Left hindlimb (tissue), 1 donor: ENCODE results near the gene SULT1A2.
"Not testable (repeated sequence)": the region's sequence is repeated elsewhere in the genome, so short reads cannot be mapped to it uniquely, and the experiment has no call there.

Experiments used
- DNase-seq: peaks from one replicate; pipeline ENCODE4 v3.0.0-alpha.2; 2018

The SULT1A2 gene

DNA sequence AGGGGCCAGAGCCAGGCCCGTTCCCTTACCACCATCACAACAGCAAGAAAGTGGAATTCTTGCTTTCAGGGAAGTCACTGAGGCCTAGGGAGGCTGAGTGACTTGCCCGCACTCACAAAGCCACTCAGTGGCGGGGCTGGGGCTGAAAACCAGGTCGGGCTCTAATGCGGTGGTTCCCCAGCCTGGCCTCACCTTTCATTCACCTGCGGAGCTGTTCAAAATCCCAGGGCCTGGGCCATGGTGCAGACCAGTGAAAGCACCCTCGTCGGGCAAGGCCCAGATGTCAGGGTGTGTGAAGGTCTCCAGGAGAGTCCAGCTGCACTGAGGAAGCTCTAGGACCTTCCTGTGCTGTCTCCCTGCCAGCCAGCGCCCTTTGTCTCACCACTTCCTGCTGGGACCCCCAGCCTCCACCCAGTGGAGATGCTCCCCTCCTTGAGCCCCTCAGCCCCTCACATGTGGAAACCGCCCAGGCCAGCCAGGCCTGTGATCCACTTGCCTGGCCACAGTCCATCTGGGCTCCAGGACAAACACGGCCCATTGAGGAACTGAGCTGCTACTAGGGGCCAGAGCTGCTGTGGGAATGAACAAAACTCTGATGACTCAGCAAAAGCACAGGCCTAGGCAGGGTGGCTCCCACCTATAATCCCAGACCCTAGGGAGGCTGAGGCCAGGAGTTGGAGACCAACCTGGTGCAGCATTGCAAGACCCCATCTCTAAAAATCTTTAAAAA lies 12.2 kb upstream of the SULT1A2 start:
- DNase-seq, result not testable (repeated sequence)

- DNase-seq, result not testable (repeated sequence)
Observed at GRCh38 chr16:28608496-28608808, 11.6 kb upstream of the SULT1A2 start.

DNA sequence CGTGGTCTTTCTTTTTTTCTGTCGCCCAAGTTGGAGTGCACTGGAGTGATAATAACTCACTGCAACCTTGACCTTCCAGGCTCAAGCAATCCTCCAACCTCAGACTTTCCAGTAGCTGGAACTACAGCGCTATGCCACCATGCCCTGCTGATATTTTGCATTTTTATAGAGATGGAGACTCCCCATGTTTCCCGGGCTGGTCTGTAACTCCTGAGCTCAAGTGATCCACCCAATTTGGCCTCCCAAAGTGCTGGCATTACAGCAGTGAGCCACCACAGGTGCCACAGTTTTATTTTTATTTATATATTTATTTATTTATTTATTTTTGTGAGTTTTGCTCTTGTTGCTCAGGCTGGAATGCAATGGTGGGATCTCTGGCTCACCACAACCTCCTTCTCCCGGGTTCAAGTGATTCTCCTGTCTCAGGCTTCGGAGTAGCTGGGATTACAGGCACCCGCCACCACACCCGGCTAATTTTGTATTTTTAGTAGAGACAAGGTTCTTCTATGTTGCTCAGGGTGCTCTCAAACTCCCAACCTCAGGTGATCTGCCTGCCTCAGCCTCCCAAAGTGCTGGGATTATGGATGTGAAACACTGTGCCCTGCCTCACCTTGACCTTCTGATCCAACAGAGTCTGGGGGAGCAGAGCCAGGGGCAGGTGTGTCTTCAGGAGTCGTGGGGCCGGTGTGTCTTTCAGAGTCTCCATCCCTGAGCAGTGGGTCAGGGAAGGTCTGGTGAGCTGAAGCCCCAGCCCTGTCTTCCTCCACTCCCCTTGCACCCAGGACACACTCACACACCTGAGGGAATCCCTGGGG lies 11.0 kb upstream of the SULT1A2 start:
- DNase-seq, result not testable (repeated sequence)

- DNase-seq, result no peak
Observed at GRCh38 chr16:28607116-28607623, 10.3 kb upstream of the SULT1A2 start.

GRCh38 chr16:28606291-28607115 lies 9.7 kb upstream of the SULT1A2 start:
- no peak for DNase-seq

- DNase-seq, result no peak
Observed at GRCh38 chr16:28604186-28604565, 7.3 kb upstream of the SULT1A2 start.

GRCh38 chr16:28603381-28604185 lies 6.7 kb upstream of the SULT1A2 start:
- no peak for DNase-seq

DNA sequence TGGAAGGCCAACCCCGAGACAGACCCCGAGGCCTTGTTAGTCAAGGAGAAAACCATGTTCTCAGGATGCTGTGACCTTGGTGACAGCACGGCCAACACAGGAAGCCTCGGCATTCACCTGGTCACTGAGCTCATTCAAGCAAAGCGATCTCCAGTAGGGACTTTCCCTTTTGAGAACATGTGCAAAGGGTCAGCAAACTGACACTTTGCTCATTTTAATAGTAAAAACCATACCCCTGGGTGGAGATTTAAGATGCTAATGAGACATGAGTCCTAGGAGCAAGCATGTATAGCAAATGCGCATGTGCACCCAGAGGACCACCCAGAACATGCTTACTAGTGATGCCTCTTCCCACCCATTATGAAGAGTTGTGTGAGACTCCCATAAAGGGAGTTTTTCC lies 5.7 kb upstream of the SULT1A2 start:
- no peak for DNase-seq

DNA sequence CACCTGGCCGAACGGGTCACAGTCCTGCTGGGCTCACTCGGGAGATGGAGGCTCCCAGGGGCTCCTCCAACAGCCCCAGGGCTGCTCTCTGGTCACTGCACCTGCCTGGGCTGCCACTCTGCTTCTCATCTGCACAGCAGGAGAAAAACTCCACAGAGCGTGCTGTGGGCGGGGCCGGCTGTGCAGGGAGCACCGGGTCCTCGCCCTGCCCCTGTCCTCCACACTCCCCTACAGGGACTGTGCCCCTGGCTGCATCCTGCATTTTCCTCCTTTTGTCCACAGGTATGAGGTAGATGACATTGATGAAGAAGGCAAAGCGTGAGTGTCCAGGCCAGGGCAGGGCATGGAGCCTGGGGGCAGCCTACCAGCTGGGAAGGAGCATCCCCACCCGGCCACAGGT lies 5.2 kb upstream of the SULT1A2 start:
- not testable (repeated sequence) for DNase-seq

- DNase-seq, result not testable (repeated sequence)
Observed at GRCh38 chr16:28601589-28601988, 4.7 kb upstream of the SULT1A2 start.

- DNase-seq, result not testable (repeated sequence)
Observed at GRCh38 chr16:28600965-28601364, 4.1 kb upstream of the SULT1A2 start.

GRCh38 chr16:28599377-28600285 lies 2.8 kb upstream of the SULT1A2 start:
- not testable (repeated sequence) for DNase-seq

DNA sequence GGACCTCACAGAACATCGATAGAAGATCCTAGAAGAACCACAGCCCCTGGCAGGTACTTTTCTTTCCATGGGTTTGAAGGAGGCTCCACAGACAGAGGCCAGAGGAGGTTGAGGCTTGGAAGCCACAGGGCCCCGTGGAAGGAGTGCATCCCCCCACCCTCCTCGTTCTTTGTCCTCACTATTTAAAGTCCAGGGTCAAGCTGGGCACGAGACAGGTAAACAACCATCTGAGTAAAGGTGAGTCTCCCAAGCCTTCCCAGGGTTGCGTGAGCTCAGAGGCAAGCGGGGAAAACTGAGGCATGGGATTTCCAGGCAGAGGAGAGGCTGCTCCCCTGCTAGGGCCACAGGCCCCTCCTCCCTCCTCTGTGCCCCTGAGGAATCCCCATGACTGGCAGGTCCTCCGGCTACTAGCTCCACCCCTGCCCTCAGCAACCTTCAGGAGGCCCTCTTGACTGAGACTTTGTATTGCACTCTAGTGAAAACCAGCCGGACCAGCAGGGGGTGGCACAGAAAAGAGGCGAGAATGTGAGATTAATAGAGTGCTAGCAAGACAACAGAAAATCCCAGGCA lies 927 bp upstream of the SULT1A2 start:
- no peak for DNase-seq

DNA sequence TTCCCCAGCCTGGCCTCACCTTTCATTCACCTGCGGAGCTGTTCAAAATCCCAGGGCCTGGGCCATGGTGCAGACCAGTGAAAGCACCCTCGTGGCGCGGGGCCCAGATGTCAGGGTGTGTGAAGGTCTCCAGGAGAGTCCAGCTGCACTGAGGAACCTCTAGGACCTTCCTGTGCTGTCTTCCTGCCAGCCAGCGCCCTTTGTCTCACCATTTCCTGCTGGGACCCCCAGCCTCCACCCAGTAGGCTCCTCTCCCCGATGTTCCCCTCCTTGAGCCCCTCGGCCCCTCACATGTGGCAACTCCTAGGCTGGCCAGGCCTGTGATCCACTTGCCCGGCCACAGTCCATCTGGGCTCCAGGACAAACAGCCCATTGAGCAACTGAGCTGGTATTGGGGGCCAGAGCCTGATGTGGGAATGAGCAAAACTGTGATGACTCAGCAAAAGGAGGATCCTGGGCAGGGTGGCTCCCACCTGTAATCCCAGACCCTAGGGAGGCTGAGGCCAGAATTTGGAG lies 677 bp downstream of the SULT1A2 start:
- DNase-seq, result no peak

GRCh38 chr16:28595451-28595850 lies 1.4 kb downstream of the SULT1A2 start:
- not testable (repeated sequence) for DNase-seq

DNA sequence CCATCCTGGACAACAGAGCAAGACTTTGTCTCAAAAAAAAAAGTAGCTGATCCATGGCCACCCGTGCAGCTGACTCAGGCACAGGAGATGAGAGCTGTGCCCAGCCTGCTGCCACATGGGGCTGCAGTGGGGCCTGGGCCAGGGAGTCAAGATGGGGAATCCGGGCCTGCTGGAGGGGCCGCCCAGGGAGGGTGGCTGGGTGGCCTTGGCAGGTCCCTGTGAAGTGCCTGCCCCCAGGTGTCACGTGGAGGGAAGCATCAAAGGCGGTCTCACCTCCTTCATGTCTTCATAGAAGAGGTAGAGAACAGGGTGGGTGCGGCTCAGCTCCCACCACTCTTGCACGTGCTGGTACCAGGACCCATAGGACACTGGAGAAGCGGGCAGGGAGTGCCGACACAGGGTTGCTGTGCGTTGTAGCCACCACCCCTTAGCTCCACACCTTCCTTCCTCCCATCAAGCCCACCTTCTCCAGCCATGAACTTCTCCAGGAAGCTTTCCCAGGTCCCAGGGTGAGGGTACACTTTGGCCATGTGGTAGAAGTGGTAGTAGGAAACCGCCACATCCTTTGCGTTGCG lies 3.8 kb downstream of the SULT1A2 start:
- no peak for DNase-seq

- no peak for DNase-seq
Observed at GRCh38 chr16:28592511-28592910, 4.3 kb downstream of the SULT1A2 start.

DNA sequence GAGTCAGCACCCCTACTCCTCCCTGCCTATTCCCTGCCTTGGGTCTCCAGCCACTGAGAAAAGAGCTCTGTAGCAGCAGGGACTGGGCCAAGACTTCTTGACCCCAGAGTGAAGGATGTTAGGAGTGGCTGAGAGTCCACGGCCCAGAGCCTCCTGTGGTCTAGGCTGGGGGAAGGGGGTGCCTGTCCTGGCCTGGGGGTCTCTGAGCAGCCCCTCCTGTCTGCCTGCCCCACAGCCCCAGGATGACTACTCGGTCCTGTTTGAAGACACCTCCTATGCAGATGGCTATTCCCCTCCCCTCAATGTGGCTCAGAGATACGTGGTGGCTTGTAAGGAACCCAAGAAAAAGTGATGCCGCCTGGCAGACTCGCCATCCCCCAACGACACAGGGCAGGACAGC lies 5.5 kb downstream of the SULT1A2 start:
- no peak for DNase-seq

GRCh38 chr16:28590384-28591340 lies 6.2 kb downstream of the SULT1A2 start:
- no peak for DNase-seq
